HepG2 (cell line): ENCODE measurements around the gene EFNA3. TPM values are rescaled to one million over a fixed set of nuclear protein-coding genes. Genes with fewer than 3 reads are reported as not detected.

ENCODE experiments used
- AHDC1 ChIP-seq: sonication (generic); formaldehyde crosslinking; IDR thresholded peaks from 2 replicates; pipeline ENCODE4 v1.5.1; 2020; ENCODE audit warnings: mild to moderate bottlenecking, missing genetic modification reagents, borderline replicate concordance
- CSRNP2 ChIP-seq: sonication (generic); formaldehyde crosslinking; conservative IDR thresholded peaks from 2 replicates; pipeline ENCODE4 v1.8.0; 2022; ENCODE audit warnings: low read depth, missing genetic modification reagents
- FOSL2 ChIP-seq: sonication (generic); formaldehyde crosslinking; IDR thresholded peaks from 2 replicates; pipeline ENCODE4 v1.4.0; 2020; ENCODE audit warnings: missing genetic modification reagents
- HNRNPLL ChIP-seq: fragments of 200-400 bp; formaldehyde crosslinking; IDR thresholded peaks from 2 replicates; pipeline ENCODE4 v1.6.1; 2017; ENCODE audit warnings: mild to moderate bottlenecking, low read depth, low read length; ENCODE audit not compliant: poor library complexity, severe bottlenecking
- KLF15 ChIP-seq: sonication (generic); formaldehyde crosslinking; IDR thresholded peaks from 2 replicates; pipeline ENCODE4 v1.8.1; 2023; ENCODE audit warnings: borderline replicate concordance, mild to moderate bottlenecking, inconsistent platforms, missing genetic modification reagents, mixed read lengths
- KLF6 ChIP-seq: IDR thresholded peaks from 2 replicates; pipeline ENCODE4 v1.8.0; 2016; ENCODE audit warnings: missing biosample characterization, missing genetic modification reagents
- NFYC ChIP-seq: IDR thresholded peaks from 2 replicates; pipeline ENCODE4 v1.6.1; 2016; ENCODE audit warnings: missing genetic modification reagents, missing compliant biosample characterization
- NPAS2 ChIP-seq: sonication (generic); formaldehyde crosslinking; IDR thresholded peaks from 2 replicates; pipeline ENCODE4 v1.8.0; 2022; ENCODE audit warnings: mild to moderate bottlenecking, missing genetic modification reagents, borderline replicate concordance
- NR2F2 ChIP-seq: IDR thresholded peaks from 2 replicates; pipeline ENCODE4 v1.6.1; 2012; ENCODE audit warnings: low read depth, inconsistent platforms, borderline replicate concordance
- ZFAT ChIP-seq: sonication (generic); formaldehyde crosslinking; conservative IDR thresholded peaks from 2 replicates; pipeline ENCODE4 v1.8.1; 2023; ENCODE audit warnings: missing genetic modification reagents, inconsistent platforms
- ZNF597 ChIP-seq: sonication (generic); formaldehyde crosslinking; IDR thresholded peaks from 2 replicates; pipeline ENCODE4 v1.5.0; 2020; ENCODE audit warnings: missing genetic modification reagents
- ZSCAN21 ChIP-seq: sonication (generic); formaldehyde crosslinking; IDR thresholded peaks from 2 replicates; pipeline ENCODE4 v1.8.0; 2022; ENCODE audit warnings: mild to moderate bottlenecking, missing genetic modification reagents, moderate library complexity, borderline replicate concordance
- polyA plus RNA-seq, 8 experiments: library from polyadenylated mRNA; depleted of rRNA in 3 of 8; stranded (reverse) in 7 of 8; unstranded in 1 of 8; fragments of >200 nt; fragmentation: Illumina TruSeq in 4 of 8; extraction: Trizol in 4 of 8; gene quantifications; 2 replicates each; pipeline versions ENCODE4 v1.2.1 to v1.2.3, GENCODE V29; 2011 to 2016; ENCODE audit warnings: low read depth in 4 of 8, missing spikeins in 1 of 8, mixed read lengths in 1 of 8; ENCODE audit not compliant: insufficient read depth in 1 of 8
- total RNA-seq, 5 experiments: library from RNA; depleted of rRNA; stranded (reverse); fragments of >200 nt; fragmentation: Illumina TruSeq; extraction: Trizol; gene quantifications; 2 replicates each; pipeline ENCODE4 v1.2.3, GENCODE V29; 2016; ENCODE audit warnings: low read depth in 1 of 5

Gene EFNA3
- total and polyA plus RNA-seq, 2 of the 13 experiments (the other 11 are each of a cell fraction or from before 2014, with no cell fraction given): 1.0 to 5.7 TPM

- TF ChIP-seq AHDC1 (CRISPR knock-in tag): no peak
- TF ChIP-seq NFYC (CRISPR knock-in tag): peak; percentile 69
- TF ChIP-seq ZFAT (CRISPR knock-in tag): no peak
- 0 out of 2 replicates have a peak, but pooled peaks have one; percentile 44 for TF ChIP-seq KLF6 (CRISPR knock-in tag)
- TF ChIP-seq NR2F2: no peak
- TF ChIP-seq CSRNP2 (CRISPR knock-in tag): no peak
- no peak for TF ChIP-seq ZNF597
- no peak for TF ChIP-seq NPAS2
- peak; percentile 91 for TF ChIP-seq HNRNPLL
- TF ChIP-seq FOSL2: 0 out of 2 replicates have a peak, but pooled peaks have one; percentile 6
- peak; percentile 55 for TF ChIP-seq ZSCAN21 (CRISPR knock-in tag)
- TF ChIP-seq KLF15 (CRISPR knock-in tag): peak; percentile 70; the same call in 1 of the 2 replicates
Observed at GRCh38 chr1:155063550-155064110, 15.0 kb upstream of the EFNA3 start, which contains the start of gene EFNA4 (continued).
